T follicular helper cell (primary cell): Measurements from ENCODE around the gene EFEMP1.
"Not testable (repeated sequence)": the region's sequence is repeated elsewhere in the genome, so short reads cannot be mapped to it uniquely, and the experiment has no call there.

Experiments
- DNase-seq: peaks from one replicate; pipeline ENCODE4 v3.0.0-alpha.2; 2020; ENCODE audit warnings: low read depth

EFEMP1 gene

DNA sequence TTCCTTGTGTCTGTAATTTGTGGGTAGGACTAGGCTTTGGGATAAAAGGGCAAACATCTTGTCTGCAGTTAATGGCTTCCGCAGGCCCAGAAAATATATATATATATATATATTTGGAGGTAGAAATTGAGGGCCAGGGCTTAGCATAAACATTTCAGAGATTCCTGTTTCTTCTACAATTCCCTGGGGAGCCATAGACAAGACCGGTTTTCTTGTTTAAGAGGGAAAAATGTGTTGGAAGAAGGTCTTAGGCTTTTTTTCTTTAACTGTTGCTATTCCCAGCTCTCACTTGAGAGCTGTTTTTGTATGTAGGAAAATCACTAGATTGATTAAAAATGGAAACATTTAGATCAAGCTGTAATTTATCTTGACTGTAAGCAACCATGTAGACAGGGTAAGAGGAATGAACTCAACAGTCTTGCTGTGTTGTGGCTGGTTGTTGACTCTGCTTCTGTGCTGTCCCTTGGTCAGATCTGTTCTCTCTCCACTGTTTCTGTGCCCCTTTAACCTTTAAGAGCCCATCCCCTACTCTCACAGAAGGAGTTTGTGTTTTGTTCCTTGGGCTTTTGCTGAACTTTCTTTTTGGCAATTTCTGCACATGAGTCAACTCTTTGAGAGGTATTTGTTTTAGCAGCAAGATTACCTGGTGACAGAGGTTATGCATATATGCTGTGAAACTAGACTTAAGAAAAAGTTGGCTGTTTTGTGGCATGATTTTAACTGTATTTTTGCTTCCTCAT lies 58.3 kb downstream of the EFEMP1 start:
- DNase-seq, result no peak

DNA sequence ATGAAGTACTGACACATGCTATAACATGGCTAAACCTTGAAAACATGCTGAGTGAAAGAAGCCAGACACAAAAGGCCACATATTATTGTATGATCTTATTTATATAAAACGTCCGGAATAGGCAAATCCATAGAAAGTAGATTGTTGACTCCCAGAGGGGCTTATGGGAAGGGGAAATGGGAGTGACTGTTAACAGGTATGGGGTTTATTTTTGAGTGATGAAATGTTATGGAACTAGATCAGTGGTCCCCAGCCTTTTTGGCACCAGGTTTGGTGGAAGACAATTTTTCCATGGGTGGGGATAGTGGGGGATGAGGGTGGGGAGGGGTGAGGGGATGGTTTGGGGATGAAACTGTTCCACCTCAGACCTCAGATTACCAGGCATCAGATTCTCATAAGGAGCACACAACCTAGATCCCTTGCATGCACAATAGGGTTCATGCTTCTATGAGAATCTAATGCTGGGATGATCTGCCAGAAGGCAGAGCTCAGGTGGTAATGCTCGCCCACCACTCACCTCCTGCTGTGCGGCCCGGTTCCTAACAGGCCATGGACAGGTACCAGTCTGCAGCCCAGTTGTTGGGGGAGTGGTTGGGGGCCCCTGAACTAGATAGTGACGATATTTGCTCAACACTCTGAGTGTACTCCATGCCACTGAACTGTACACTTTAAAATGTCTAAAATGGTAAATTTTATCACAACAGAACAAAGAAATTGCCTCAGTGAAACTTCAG lies 59.1 kb downstream of the EFEMP1 start:
- DNase-seq, result no peak

DNA sequence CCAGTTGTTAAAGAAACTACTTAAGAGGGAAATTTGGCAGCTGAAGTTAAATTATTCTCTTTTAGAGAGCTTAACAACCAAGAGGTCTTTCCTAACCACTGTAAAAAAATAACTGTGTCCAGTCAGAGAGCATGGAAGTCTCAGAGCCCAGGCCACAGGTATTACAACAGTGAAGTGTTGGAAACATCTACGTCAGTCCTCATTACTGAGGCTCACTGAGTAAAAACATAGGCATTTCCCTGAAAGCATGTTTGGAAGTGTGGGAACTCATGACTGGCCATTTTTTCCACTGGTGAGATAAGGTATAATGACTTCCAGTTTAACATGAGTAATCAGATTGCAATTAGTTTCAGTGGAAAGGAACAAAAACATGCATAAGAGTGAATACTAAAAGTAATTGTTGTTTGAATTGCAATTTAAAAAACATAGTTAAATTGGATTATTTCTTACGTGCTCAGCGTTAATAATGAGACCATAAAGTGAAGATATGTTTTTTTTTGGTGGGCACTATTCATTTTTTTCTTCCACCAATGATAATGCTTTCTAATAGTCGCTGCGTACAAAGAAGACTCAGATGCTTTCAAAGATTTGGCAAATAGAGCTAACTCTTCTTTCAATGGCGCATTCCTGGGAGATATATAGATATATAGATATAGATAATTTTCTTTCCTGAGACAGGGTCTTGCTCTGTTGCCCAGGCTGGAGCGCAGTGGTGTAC lies 60.8 kb downstream of the EFEMP1 start:
- no peak for DNase-seq

- no peak for DNase-seq
Observed at GRCh38 chr2:55862246-55862645, 61.3 kb downstream of the EFEMP1 start.

DNA sequence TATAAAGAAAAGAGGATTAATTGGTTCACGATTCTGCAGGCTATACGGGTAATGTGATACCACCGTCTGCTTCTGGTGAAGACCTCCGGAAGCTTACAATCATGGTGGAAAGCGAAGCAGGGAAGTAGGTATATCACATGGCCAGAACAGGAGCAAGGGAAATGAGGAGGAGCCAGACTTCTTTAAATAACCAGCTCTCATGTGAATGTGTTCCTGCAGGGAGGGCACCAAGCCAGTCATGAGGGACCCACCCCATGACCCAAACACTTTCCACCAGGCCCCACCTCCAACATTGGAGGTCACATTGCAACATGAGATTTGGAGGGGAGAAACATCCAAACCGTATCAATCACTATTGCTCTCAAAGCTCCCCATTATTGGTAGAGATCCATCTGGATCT lies 61.8 kb downstream of the EFEMP1 start:
- no peak for DNase-seq

- no peak for DNase-seq
Observed at GRCh38 chr2:55860832-55861231, 62.8 kb downstream of the EFEMP1 start.

DNA sequence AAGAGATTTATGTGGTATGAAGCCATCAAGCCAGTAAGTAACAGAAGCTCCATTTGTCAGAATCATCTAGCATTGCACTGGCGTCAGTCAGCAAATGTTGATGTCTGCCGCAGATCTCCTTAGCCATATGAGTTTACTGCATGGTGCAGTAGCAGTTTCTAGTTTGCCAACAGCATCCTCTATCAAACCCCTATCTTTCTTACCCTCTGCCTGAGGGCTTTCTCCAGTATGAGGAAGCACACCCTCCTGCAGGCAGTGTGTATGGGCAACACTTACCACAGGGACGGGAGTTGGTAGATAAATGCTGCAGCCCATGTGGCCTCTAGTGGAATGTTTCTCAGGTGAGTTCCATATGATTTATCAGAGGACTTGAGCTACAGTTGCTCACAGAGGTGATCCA lies 63.7 kb downstream of the EFEMP1 start:
- no peak for DNase-seq

- no peak for DNase-seq
Observed at GRCh38 chr2:55857766-55858165, 65.8 kb downstream of the EFEMP1 start.

DNA sequence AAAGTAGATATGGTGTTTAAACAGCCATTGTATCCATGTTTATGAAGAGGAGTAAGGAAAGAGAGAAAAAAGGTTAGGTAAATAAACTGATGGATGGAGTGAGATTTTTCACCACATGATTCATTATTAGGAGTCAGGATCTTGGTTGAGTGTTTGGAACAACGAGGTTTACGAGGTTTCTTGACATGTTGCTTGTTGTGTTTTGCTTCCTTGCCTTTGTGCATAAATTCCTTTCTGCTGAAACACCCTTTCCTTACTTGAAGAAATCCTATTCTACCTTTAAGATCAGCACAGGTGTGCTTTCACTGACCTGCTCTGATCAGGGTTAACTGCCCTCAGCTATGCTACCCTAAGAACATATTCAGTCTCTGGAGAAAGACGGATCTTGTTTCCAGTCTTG lies 66.6 kb downstream of the EFEMP1 start:
- DNase-seq, result no peak

- no peak for DNase-seq
Observed at GRCh38 chr2:55848096-55848495, 75.5 kb downstream of the EFEMP1 start.

DNA sequence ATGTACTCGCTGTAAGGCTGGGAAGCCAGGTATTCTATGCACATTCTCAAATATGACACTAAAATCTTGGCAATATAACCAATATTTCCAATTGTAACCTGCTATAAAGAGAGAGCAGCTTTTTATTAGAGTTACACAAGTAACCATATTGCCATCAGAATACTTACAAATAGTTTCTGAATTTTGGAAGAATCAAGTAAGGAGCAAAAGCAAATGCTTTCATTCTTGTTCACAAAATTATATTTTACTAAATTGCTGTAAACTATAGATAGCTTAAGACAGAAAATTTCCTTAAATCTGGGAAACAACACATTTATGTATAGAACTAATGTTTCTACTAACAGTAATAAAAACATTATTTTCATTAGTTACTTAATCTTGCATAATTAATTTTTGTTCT lies 77.2 kb downstream of the EFEMP1 start:
- DNase-seq, result no peak

DNA sequence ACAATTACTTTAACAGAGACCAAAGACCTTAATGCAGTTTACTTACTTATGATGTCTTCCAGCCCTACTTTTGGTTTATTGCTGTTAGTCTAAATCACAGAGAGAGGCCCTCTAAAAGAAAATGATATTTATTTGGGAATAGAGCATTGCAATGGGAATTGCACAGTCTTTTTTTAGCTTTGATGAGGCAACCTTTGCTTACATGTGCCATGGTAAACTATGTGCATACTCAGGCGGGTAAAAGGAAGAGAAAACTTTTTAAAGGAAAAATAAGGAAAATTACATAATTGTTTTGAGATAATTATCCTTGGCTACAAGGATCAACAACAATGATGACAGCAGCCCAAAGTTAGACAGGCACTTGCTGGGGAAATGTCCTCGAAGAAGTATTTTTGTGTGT lies 78.6 kb downstream of the EFEMP1 start:
- DNase-seq, result no peak

DNA sequence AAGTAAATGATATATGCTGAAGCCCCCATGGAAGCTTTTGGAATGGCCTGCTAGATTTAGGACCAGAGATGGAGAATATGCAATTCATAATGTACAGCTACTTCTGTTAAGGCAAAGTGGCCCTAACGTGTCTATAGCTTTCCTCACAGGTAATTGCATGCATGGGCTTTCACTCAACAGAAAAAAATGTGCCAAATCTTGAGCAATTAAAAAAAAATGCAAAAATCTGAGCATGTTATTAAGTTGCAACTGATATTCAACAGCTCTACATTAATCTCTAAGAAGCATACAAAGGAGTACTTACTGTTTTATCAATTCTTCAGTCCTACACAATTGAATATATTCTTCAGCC lies 79.6 kb downstream of the EFEMP1 start:
- DNase-seq, result no peak

GRCh38 chr2:55843096-55843993 lies 80.2 kb downstream of the EFEMP1 start:
- DNase-seq, result no peak

GRCh38 chr2:55842046-55842445 lies 81.5 kb downstream of the EFEMP1 start:
- no peak for DNase-seq

DNA sequence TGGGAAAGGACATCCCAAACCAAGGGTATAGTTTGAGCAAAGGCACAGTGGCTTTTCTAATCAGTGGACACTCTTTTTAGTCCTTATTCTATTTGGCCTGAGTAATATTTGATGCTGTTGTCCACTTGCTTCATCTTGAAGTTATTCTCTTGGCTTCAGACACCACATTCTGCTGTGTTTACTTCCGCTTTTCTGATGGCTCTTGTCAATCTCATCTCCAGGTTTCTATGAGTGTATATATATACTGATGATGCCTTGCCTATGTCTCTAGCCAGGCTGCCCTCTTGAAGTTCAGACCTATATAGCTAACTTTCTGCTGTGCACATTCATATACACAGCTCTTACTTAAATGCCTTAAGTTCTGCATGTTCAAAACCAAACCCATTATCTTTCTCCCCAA lies 83.1 kb downstream of the EFEMP1 start:
- DNase-seq, result no peak

DNA sequence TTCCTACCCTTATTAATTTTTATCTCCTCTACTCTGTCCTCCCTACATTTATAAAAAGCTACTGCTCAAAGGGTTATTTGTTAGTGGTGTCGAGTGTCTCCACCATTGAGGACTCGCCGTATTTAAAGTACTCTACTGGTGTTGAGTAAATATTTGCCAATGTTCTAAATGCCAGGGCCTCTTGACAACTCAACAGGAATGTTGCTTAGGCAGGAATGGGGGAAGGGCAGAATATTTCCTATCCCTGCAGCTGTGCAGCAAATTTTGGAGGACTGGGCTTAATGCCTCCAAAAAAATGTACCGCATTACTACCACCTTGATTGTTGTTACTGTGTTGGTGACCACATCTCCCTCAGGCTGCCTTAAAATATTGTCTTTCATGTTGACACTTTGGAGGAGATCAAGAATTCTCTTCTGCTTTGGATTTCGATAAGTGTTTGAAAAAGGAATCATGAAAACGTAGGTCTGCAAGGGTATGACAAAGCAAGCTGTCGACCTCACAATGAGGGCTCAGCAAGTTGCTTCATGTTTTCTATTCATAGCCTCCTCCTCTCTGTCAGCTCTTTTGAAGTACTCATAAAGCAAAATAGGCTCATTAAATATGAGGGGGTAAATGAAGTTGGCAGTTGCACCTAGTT lies 84.3 kb downstream of the EFEMP1 start:
- DNase-seq, result no peak

- no peak for DNase-seq
Observed at GRCh38 chr2:55838653-55839052, 84.9 kb downstream of the EFEMP1 start.

DNA sequence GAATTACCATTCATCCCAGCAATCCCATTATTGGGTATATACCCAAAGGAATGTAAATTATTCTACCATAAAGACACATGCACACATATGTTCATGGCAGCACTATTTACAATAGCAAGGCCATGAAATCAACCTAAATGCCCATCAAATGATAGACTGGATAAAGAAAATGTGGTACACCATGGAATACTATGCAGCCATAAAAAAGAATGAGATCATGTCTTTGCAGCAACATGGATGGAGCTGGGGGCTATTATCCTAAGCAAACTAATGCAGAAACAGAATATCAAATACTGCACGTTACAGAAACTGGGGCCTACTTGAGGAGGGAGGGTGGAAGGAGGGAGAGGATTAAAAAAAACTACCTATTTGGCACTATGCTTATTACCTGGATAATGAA lies 85.5 kb downstream of the EFEMP1 start:
- not testable (repeated sequence) for DNase-seq

DNA sequence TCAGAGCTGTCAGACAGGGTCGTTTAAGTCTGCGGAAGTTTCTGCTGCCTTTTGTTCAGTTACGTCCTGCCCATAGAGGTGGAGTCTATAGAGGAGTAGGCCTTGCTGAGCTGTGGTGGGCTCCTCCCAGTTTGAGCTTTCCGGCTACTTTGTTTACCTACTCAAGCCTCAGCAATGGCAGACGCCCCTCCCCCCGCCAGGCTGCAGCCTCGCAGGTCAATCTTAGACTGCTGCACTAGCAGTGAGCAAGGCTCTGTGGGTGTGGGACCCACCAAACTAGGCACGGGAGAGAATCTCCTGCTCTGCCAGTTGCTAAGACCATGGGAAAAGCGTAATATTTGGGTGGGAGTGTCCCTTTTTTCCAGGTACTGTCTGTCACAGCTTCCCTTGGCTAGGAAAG lies 86.5 kb downstream of the EFEMP1 start:
- DNase-seq, result no peak

- DNase-seq, result not testable (repeated sequence)
Observed at GRCh38 chr2:55831671-55832410, 91.7 kb downstream of the EFEMP1 start.
